GM18867 (cell line): ENCODE results near the gene TMEM132A.

Experiments used
- ATAC-seq: cut with Tn5 transposase; IDR thresholded peaks from one replicate; pipeline ENCODE4 v1.9.1; 2021; ENCODE audit warnings: mild to moderate bottlenecking, moderate library complexity; ENCODE audit not compliant: unreplicated experiment

TMEM132A gene

GRCh38 chr11:60935676-60936442 lies 11.6 kb downstream of the TMEM132A start:
- ATAC-seq, result no peak

GRCh38 chr11:60936467-60937143 lies 12.3 kb downstream of the TMEM132A start:
- no peak for ATAC-seq

GRCh38 chr11:60937144-60937527 lies 12.9 kb downstream of the TMEM132A start:
- no peak for ATAC-seq

- ATAC-seq, result no peak
Measured at GRCh38 chr11:60937811-60938210, 13.6 kb downstream of the TMEM132A start.

GRCh38 chr11:60938500-60938899 lies 14.2 kb downstream of the TMEM132A start:
- ATAC-seq, result no peak

GRCh38 chr11:60939301-60939700 lies 15.0 kb downstream of the TMEM132A start:
- no peak for ATAC-seq

GRCh38 chr11:60939855-60940254 lies 15.6 kb downstream of the TMEM132A start:
- ATAC-seq, result no peak

GRCh38 chr11:60941371-60942119 lies 17.3 kb downstream of the TMEM132A start:
- no peak for ATAC-seq

GRCh38 chr11:60942219-60942618 lies 18.0 kb downstream of the TMEM132A start:
- ATAC-seq, result no peak

GRCh38 chr11:60942970-60943565 lies 18.8 kb downstream of the TMEM132A start:
- no peak for ATAC-seq

GRCh38 chr11:60944490-60945294 lies 20.4 kb downstream of the TMEM132A start:
- ATAC-seq, result no peak

- ATAC-seq, result no peak
Measured at GRCh38 chr11:60945295-60945667, 21.0 kb downstream of the TMEM132A start.

GRCh38 chr11:60946601-60947264 lies 22.5 kb downstream of the TMEM132A start:
- ATAC-seq, result no peak

GRCh38 chr11:60947700-60948099 lies 23.4 kb downstream of the TMEM132A start:
- no peak for ATAC-seq

GRCh38 chr11:60948250-60948649 lies 24.0 kb downstream of the TMEM132A start:
- no peak for ATAC-seq

GRCh38 chr11:60950024-60950423 lies 25.8 kb downstream of the TMEM132A start:
- no peak for ATAC-seq

GRCh38 chr11:60950933-60951605 lies 26.8 kb downstream of the TMEM132A start:
- peak; percentile 27 for ATAC-seq

GRCh38 chr11:60951606-60951903 lies 27.3 kb downstream of the TMEM132A start:
- no peak for ATAC-seq

GRCh38 chr11:60951904-60952741 lies 27.9 kb downstream of the TMEM132A start, which contains the start of gene SLC15A3:
Gene SLC15A3 (minus strand): TSS chr11:60952176. CDS start chr11:60951551, 625 bp downstream.
- ATAC-seq, result peak; percentile 74
